Peyer's patch (tissue), 4 donors: ENCODE data around the gene SIX1. TPM values are rescaled to one million over a fixed set of nuclear protein-coding genes. Genes with fewer than 3 reads are reported as not detected.

ENCODE experiments used
- DNase-seq, 3 donors: peaks; one replicate each; pipeline ENCODE4 v3.0.0-alpha.2; 2017 to 2019
- H3K27ac ChIP-seq, 4 donors: fragments of 200-600 bp; sonication (generic); one replicate each; pipeline ENCODE4 v1.5.1; 2016 to 2019
- H3K27me3 ChIP-seq, 2 donors: fragments of 200-600 bp; sonication (generic); one replicate each; pipeline ENCODE4 v1.5.1; 2019
- H3K36me3 ChIP-seq, 3 donors: fragments of 200-600 bp; sonication (generic); one replicate each; pipeline ENCODE4 v1.5.1; 2016 to 2019
- H3K4me1 ChIP-seq, 4 donors: fragments of 200-600 bp; sonication (generic); one replicate each; pipeline ENCODE4 v1.5.1; 2016 to 2019
- H3K4me3 ChIP-seq, 4 donors: fragments of 200-600 bp; sonication (generic); 1 replicate in 3 of 4; 2 replicates in 1 of 4; pipeline ENCODE4 v1.5.1; 2016 to 2019; ENCODE audit warnings: mild to moderate bottlenecking in 1 of 4
- H3K9me3 ChIP-seq, 4 donors: fragments of 200-600 bp; sonication (generic); one replicate each; pipeline ENCODE4 v1.5.1; 2016 to 2019; ENCODE audit warnings: mild to moderate bottlenecking in 1 of 4
- POLR2A ChIP-seq, 2 donors: fragments of 450-650 bp; IDR thresholded peaks; one replicate each; pipeline ENCODE4 v1.5.1; 2017; ENCODE audit warnings: antibody characterized with exemption in 2 of 2, mild to moderate bottlenecking in 2 of 2, moderate library complexity in 2 of 2
- total RNA-seq, 4 donors: library from RNA; depleted of rRNA; stranded (reverse); fragments of >200 nt; gene quantifications; one replicate each; pipeline ENCODE4 v1.1.0, GENCODE V29; 2016
- TF ChIP-seq, protein P1 (sequence below), 6 experiments: fragments of 450-650 bp in 4 of 6; fragments of 200-600 bp in 2 of 6; sonication (generic) in 1 of 6; IDR thresholded peaks; one replicate each; pipeline ENCODE4 v1.5.1; 2017 to 2019; ENCODE audit warnings: antibody characterized with exemption in 6 of 6, mild to moderate bottlenecking in 3 of 6, moderate library complexity in 1 of 6

SIX1 gene
- total RNA-seq, 4 donors from 2014 or later = not detected

- Histone ChIP-seq H3K4me1 (no peaks in the 10 kb centered on the region), H3K9me3 (no peaks in the 10 kb centered on the region), H3K27ac (no peak overlapping the region), H3K36me3 (no peaks in the 10 kb centered on the region), H3K4me3 (no peak overlapping the region), H3K27me3 (no peaks in the 10 kb centered on the region)
- no peak for TF ChIP-seq POLR2A (IDR thresholded peaks at IDR 0.05)
- TF ChIP-seq, protein P1, sequence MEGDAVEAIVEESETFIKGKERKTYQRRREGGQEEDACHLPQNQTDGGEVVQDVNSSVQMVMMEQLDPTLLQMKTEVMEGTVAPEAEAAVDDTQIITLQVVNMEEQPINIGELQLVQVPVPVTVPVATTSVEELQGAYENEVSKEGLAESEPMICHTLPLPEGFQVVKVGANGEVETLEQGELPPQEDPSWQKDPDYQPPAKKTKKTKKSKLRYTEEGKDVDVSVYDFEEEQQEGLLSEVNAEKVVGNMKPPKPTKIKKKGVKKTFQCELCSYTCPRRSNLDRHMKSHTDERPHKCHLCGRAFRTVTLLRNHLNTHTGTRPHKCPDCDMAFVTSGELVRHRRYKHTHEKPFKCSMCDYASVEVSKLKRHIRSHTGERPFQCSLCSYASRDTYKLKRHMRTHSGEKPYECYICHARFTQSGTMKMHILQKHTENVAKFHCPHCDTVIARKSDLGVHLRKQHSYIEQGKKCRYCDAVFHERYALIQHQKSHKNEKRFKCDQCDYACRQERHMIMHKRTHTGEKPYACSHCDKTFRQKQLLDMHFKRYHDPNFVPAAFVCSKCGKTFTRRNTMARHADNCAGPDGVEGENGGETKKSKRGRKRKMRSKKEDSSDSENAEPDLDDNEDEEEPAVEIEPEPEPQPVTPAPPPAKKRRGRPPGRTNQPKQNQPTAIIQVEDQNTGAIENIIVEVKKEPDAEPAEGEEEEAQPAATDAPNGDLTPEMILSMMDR (IDR thresholded peaks at IDR 0.05) = no peak
- DNase-seq = no peak
Observed at GRCh38 chr14:60621386-60621785, 27.9 kb downstream of the SIX1 start.

DNA sequence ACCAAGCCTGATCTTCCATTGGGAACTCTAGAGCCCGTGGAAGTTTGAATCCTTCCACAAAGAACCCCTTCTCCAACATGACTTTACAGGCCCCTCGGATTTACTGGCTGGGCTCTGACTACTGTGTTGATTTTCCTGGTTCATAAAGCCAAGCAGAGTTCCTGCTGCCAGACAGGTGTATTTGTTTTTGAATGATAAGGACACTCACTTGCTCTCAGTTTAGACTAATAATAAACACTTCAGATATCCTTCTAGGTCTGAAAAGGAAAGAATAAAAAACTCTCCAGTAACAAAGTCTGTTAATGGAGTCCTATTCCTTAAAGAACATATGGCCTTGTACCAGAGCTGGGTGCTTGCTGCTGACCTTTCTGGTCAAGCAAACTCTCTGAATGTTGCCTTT is 31.0 kb downstream of the SIX1 start:
- no peaks in the 10 kb centered on the region for H3K27me3 ChIP-seq
- H3K36me3 ChIP-seq = no peaks in the 10 kb centered on the region
- H3K27ac ChIP-seq = no peak overlapping the region
- DNase-seq = no peak
- no peak overlapping the region for H3K4me3 ChIP-seq
- no peaks in the 10 kb centered on the region for H3K9me3 ChIP-seq
- TF ChIP-seq POLR2A (IDR thresholded peaks at IDR 0.05) = no peak
- no peaks in the 10 kb centered on the region for H3K4me1 ChIP-seq

DNA sequence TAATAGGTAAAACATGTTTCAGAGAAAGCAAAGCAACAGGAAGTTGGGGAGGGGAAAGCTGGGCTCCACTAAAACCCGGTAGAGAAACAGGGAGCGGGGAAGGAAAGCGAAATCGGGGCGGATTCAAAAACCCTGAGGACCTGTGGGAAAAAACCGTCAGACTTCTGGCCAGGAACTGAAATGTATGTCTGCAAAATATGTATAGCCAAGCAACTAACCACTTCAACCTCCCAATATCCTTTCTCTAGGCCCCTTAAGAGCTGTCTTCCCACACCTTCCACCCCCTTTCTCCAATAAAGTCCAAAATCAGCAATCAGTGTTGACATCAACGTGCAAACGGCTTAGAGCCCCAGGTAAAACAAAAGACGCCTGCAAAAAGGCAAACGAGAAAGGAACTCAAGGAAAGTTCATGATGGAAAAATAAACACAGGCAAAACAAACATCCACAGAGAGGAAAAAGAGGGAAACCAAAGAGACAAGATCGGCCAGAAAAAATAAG is 32.8 kb downstream of the SIX1 start:
- no peaks in the 10 kb centered on the region for H3K36me3 ChIP-seq
- no peaks in the 10 kb centered on the region for H3K27me3 ChIP-seq
- H3K27ac ChIP-seq = no peak overlapping the region
- peaks cover 0 to under 1% (median 0%) of the 10 kb centered on the region in 4 donors for H3K9me3 ChIP-seq
- TF ChIP-seq, protein P1 (IDR thresholded peaks at IDR 0.05) = no peak
- no peak for TF ChIP-seq POLR2A (IDR thresholded peaks at IDR 0.05)
- H3K4me1 ChIP-seq = no peaks in the 10 kb centered on the region
- no peak for DNase-seq
- no peak overlapping the region for H3K4me3 ChIP-seq

GRCh38 chr14:60602291-60602690 is 47.0 kb downstream of the SIX1 start:
- Histone ChIP-seq H3K4me1 (no peaks in the 10 kb centered on the region), H3K27ac (no peak overlapping the region), H3K36me3 (no peaks in the 10 kb centered on the region), H3K9me3 (no peaks in the 10 kb centered on the region), H3K4me3 (no peak overlapping the region), H3K27me3 (no peaks in the 10 kb centered on the region)
- TF ChIP-seq, protein P1 (IDR thresholded peaks at IDR 0.05) = no peak
- no peak for TF ChIP-seq POLR2A (IDR thresholded peaks at IDR 0.05)
- no peak for DNase-seq

DNA sequence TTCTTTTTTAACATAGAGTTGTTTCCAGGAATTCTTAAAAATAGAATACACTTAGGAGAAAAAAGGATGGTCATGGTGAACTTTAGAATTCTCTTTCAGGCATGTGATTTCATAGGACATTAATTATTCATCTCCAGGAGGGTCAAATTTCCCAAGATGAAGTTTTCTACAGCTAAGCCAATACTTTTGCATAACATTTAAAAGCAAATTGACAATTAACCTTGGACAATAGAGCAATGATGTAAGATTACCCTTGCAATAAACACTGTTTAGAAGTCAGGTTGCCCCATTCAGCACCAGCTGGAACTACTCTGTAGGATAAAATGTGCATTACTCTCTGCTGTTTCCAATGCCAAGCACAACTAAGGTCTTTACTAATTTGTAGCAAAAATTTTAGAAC is 49.5 kb downstream of the SIX1 start:
- TF ChIP-seq, protein P1 (IDR thresholded peaks at IDR 0.05) = no peak
- TF ChIP-seq POLR2A (IDR thresholded peaks at IDR 0.05) = no peak
- H3K27ac ChIP-seq = no peak overlapping the region

GRCh38 chr14:60596139-60596538 is 53.1 kb downstream of the SIX1 start:
- Histone ChIP-seq H3K4me3 (no peak overlapping the region), H3K27ac (no peak overlapping the region)

More for the DNA sequence above, 49.5 kb downstream of the SIX1 start:
- Histone ChIP-seq H3K36me3 (no peaks in the 10 kb centered on the region), H3K9me3 (no peaks in the 10 kb centered on the region), H3K27me3 (no peaks in the 10 kb centered on the region), H3K4me3 (no peak overlapping the region), H3K4me1 (no peaks in the 10 kb centered on the region)
- DNase-seq = no peak

More at GRCh38 chr14:60596139-60596538, 53.1 kb downstream of the SIX1 start:
- Histone ChIP-seq H3K27me3 (no peaks in the 10 kb centered on the region), H3K4me1 (no peaks in the 10 kb centered on the region), H3K36me3 (no peaks in the 10 kb centered on the region), H3K9me3 (no peaks in the 10 kb centered on the region)
- TF ChIP-seq, protein P1 (IDR thresholded peaks at IDR 0.05) = no peak
- no peak for TF ChIP-seq POLR2A (IDR thresholded peaks at IDR 0.05)
- no peak for DNase-seq
